OCI-LY3 (cell line): ENCODE data around the gene RFX4.

Source experiments
- EZH2phosphoT487 ChIP-seq: fragments of 200-600 bp; shearing (Covaris generic); IDR thresholded peaks from 2 replicates; pipeline ENCODE4 v1.6.1; 2018; ENCODE audit warnings: antibody characterized with exemption, mixed run types, low read depth
- TF ChIP-seq, protein P1 (sequence below): fragments of 200-600, 300-600 bp; sonication (generic); IDR thresholded peaks from 2 replicates; pipeline ENCODE4 v1.5.1; 2014; ENCODE audit warnings: antibody characterized with exemption, low read length, low read depth

GRCh38 chr12:106655577-106655976 lies 72.8 kb downstream of the RFX4 start:
- TF ChIP-seq, protein P1, sequence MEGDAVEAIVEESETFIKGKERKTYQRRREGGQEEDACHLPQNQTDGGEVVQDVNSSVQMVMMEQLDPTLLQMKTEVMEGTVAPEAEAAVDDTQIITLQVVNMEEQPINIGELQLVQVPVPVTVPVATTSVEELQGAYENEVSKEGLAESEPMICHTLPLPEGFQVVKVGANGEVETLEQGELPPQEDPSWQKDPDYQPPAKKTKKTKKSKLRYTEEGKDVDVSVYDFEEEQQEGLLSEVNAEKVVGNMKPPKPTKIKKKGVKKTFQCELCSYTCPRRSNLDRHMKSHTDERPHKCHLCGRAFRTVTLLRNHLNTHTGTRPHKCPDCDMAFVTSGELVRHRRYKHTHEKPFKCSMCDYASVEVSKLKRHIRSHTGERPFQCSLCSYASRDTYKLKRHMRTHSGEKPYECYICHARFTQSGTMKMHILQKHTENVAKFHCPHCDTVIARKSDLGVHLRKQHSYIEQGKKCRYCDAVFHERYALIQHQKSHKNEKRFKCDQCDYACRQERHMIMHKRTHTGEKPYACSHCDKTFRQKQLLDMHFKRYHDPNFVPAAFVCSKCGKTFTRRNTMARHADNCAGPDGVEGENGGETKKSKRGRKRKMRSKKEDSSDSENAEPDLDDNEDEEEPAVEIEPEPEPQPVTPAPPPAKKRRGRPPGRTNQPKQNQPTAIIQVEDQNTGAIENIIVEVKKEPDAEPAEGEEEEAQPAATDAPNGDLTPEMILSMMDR = no peak
- no peak for TF ChIP-seq EZH2phosphoT487
